HepG2 (cell line): ENCODE measurements around the gene PRSS33. TPM values are rescaled to one million over a fixed set of nuclear protein-coding genes. Genes with fewer than 3 reads are reported as not detected.
A peak's percentile ranks its signal among the peaks of the same experiment; 100 is the strongest.

Source experiments
- BRD4 ChIP-seq: sonication (generic); formaldehyde crosslinking; IDR thresholded peaks from 2 replicates; pipeline ENCODE4 v1.4.0; 2020; ENCODE audit warnings: missing genetic modification reagents
- BRF2 ChIP-seq: sonication (generic); formaldehyde crosslinking; IDR thresholded peaks from 2 replicates; pipeline ENCODE4 v1.8.1; 2022; ENCODE audit warnings: mild to moderate bottlenecking, missing genetic modification reagents
- GZF1 ChIP-seq: sonication (generic); formaldehyde crosslinking; IDR thresholded peaks from 2 replicates; pipeline ENCODE4 v1.5.1; 2020; ENCODE audit warnings: mild to moderate bottlenecking, missing genetic modification reagents
- HDAC6 ChIP-seq: fragments of 200-600 bp; sonication (generic); IDR thresholded peaks from 2 replicates; pipeline ENCODE4 v1.7.0; 2017; ENCODE audit warnings: mild to moderate bottlenecking, antibody characterized with exemption, low read length, low read depth
- JUNB ChIP-seq: sonication (generic); formaldehyde crosslinking; IDR thresholded peaks from 2 replicates; pipeline ENCODE4 v1.8.0; 2022; ENCODE audit warnings: missing genetic modification reagents, mild to moderate bottlenecking, borderline replicate concordance
- KAT8 ChIP-seq: IDR thresholded peaks from 2 replicates; pipeline ENCODE4 v1.6.1; 2016; ENCODE audit warnings: missing genetic modification reagents, missing compliant biosample characterization
- MATR3 ChIP-seq: sonication (generic); formaldehyde crosslinking; IDR thresholded peaks from 2 replicates; pipeline ENCODE4 v1.4.0; 2020; ENCODE audit warnings: missing genetic modification reagents
- MYPOP ChIP-seq: sonication (generic); formaldehyde crosslinking; IDR thresholded peaks from 2 replicates; pipeline ENCODE4 v1.8.1; 2023; ENCODE audit warnings: mild to moderate bottlenecking, moderate library complexity, missing genetic modification reagents
- NR2F6 ChIP-seq, 2 experiments: IDR thresholded peaks; 2 replicates each; pipeline ENCODE4 v1.6.1; 2016; ENCODE audit warnings: antibody characterized with exemption in 1 of 2, mild to moderate bottlenecking in 1 of 2
- PHF20 ChIP-seq: sonication (generic); formaldehyde crosslinking; IDR thresholded peaks from 2 replicates; pipeline ENCODE4 v1.5.0; 2020; ENCODE audit warnings: mild to moderate bottlenecking, missing genetic modification reagents
- SRSF1 ChIP-seq: fragments of 200-400 bp; formaldehyde crosslinking; optimal IDR thresholded peaks from 2 replicates; pipeline ENCODE3; 2017; ENCODE audit warnings: mild to moderate bottlenecking, low read depth, low read length, moderate library complexity
- YEATS2 ChIP-seq: sonication (generic); formaldehyde crosslinking; IDR thresholded peaks from 2 replicates; pipeline ENCODE4 v1.4.0; 2020; ENCODE audit warnings: missing genetic modification reagents, borderline replicate concordance
- ZFP36L1 ChIP-seq: sonication (generic); formaldehyde crosslinking; IDR thresholded peaks from 2 replicates; pipeline ENCODE4 v1.8.0; 2022; ENCODE audit warnings: mild to moderate bottlenecking, missing genetic modification reagents, moderate library complexity
- ZFP82 ChIP-seq: sonication (generic); formaldehyde crosslinking; IDR thresholded peaks from 2 replicates; pipeline ENCODE4 v1.5.1; 2020; ENCODE audit warnings: mild to moderate bottlenecking, missing genetic modification reagents, borderline replicate concordance
- ZHX1 ChIP-seq: sonication (generic); formaldehyde crosslinking; IDR thresholded peaks from 2 replicates; pipeline ENCODE4 v1.8.1; 2022; ENCODE audit warnings: low read depth, mild to moderate bottlenecking, missing genetic modification reagents
- ZNF207 ChIP-seq: fragments of 450-650 bp; IDR thresholded peaks from 2 replicates; pipeline ENCODE4 v1.6.1; 2016; ENCODE audit warnings: antibody characterized with exemption, borderline replicate concordance
- ZNF484 ChIP-seq: sonication (generic); formaldehyde crosslinking; IDR thresholded peaks from 2 replicates; pipeline ENCODE4 v1.5.1; 2020; ENCODE audit warnings: mild to moderate bottlenecking, low read depth, missing genetic modification reagents, borderline replicate concordance
- ZNF496 ChIP-seq: sonication (generic); formaldehyde crosslinking; IDR thresholded peaks from 2 replicates; pipeline ENCODE4 v1.8.1; 2023; ENCODE audit warnings: mild to moderate bottlenecking, moderate library complexity, missing genetic modification reagents; ENCODE audit not compliant: insufficient replicate concordance
- ZNF670 ChIP-seq: sonication (generic); formaldehyde crosslinking; IDR thresholded peaks from 2 replicates; pipeline ENCODE4 v1.8.0; 2022; ENCODE audit warnings: mild to moderate bottlenecking, missing genetic modification reagents, borderline replicate concordance
- ZNF747 ChIP-seq: sonication (generic); formaldehyde crosslinking; IDR thresholded peaks from 2 replicates; pipeline ENCODE4 v1.8.1; 2023; ENCODE audit warnings: missing genetic modification reagents, mild to moderate bottlenecking, borderline replicate concordance
- ZNF816 ChIP-seq: sonication (generic); formaldehyde crosslinking; IDR thresholded peaks from 2 replicates; pipeline ENCODE4 v1.8.0; 2022; ENCODE audit warnings: missing genetic modification reagents, mild to moderate bottlenecking, borderline replicate concordance
- ZNF83 ChIP-seq: sonication (generic); formaldehyde crosslinking; IDR thresholded peaks from 2 replicates; pipeline ENCODE4 v1.4.0; 2020; ENCODE audit warnings: missing genetic modification reagents, mild to moderate bottlenecking, borderline replicate concordance
- polyA plus RNA-seq, 8 experiments: library from polyadenylated mRNA; depleted of rRNA in 3 of 8; stranded (reverse) in 7 of 8; unstranded in 1 of 8; fragments of >200 nt; fragmentation: Illumina TruSeq in 4 of 8; extraction: Trizol in 4 of 8; gene quantifications; 2 replicates each; pipeline versions ENCODE4 v1.2.1 to v1.2.3, GENCODE V29; 2011 to 2016; ENCODE audit warnings: low read depth in 4 of 8, missing spikeins in 1 of 8, mixed read lengths in 1 of 8; ENCODE audit not compliant: insufficient read depth in 1 of 8
- total RNA-seq, 5 experiments: library from RNA; depleted of rRNA; stranded (reverse); fragments of >200 nt; fragmentation: Illumina TruSeq; extraction: Trizol; gene quantifications; 2 replicates each; pipeline ENCODE4 v1.2.3, GENCODE V29; 2016; ENCODE audit warnings: low read depth in 1 of 5
- TF ChIP-seq, protein P1 (sequence below): sonication (generic); formaldehyde crosslinking; IDR thresholded peaks from 2 replicates; pipeline ENCODE4 v1.9.0; 2021; ENCODE audit warnings: missing genetic modification reagents, borderline replicate concordance

The PRSS33 gene
- total and polyA plus RNA-seq, 2 of the 13 experiments (the other 11 are each of a cell fraction or from before 2014, with no cell fraction given) = not detected

- no peak for TF ChIP-seq ZNF484 (CRISPR knock-in tag)
- TF ChIP-seq GZF1 = no peak
- TF ChIP-seq ZNF83 (CRISPR knock-in tag) = no peak
- TF ChIP-seq BRF2 (CRISPR knock-in tag) = no peak
- peak; percentile 25; the same call in 1 of the 2 replicates for TF ChIP-seq ZFP82 (CRISPR knock-in tag)
- 0 out of 2 replicates have a peak, but pooled peaks have one; percentile 73 for TF ChIP-seq ZNF670 (CRISPR knock-in tag)
- TF ChIP-seq SRSF1 = peak; percentile 82
- TF ChIP-seq JUNB (CRISPR knock-in tag) = no peak
- no peak for TF ChIP-seq ZNF207
- no peak; the same call in 1 of the 2 replicates for TF ChIP-seq ZNF747 (CRISPR knock-in tag)
- TF ChIP-seq YEATS2 (CRISPR knock-in tag) = peak; percentile 90; the same call in 1 of the 2 replicates
- peak; percentile 85; the same call in 1 of the 2 replicates for TF ChIP-seq ZNF816 (CRISPR knock-in tag)
- peak; percentile 93 for TF ChIP-seq KAT8
- no peak for TF ChIP-seq NR2F6 (IDR thresholded peaks at IDR 0.05)
- no peak for TF ChIP-seq NR2F6 (CRISPR knock-in tag; IDR thresholded peaks at IDR 0.05)
- peak; percentile 64; the same call in 1 of the 2 replicates for TF ChIP-seq BRD4 (CRISPR knock-in tag)
- TF ChIP-seq HDAC6 = no peak
- TF ChIP-seq MYPOP (CRISPR knock-in tag) = peak; percentile 81
- peak; percentile 42; the same call in 1 of the 2 replicates for TF ChIP-seq ZHX1
- no peak for TF ChIP-seq ZNF496 (CRISPR knock-in tag)
- peak; percentile 9; the same call in 1 of the 2 replicates for TF ChIP-seq ZFP36L1 (CRISPR knock-in tag)
- TF ChIP-seq, protein P1, sequence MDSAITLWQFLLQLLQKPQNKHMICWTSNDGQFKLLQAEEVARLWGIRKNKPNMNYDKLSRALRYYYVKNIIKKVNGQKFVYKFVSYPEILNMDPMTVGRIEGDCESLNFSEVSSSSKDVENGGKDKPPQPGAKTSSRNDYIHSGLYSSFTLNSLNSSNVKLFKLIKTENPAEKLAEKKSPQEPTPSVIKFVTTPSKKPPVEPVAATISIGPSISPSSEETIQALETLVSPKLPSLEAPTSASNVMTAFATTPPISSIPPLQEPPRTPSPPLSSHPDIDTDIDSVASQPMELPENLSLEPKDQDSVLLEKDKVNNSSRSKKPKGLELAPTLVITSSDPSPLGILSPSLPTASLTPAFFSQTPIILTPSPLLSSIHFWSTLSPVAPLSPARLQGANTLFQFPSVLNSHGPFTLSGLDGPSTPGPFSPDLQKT (CRISPR knock-in tag) = 0 out of 2 replicates have a peak, but pooled peaks have one; percentile 23
- TF ChIP-seq MATR3 (CRISPR knock-in tag) = no peak
- TF ChIP-seq PHF20 (CRISPR knock-in tag) = peak; percentile 84
Observed at GRCh38 chr16:2752035-2752849, 35.1 kb downstream of the PRSS33 start, which contains the start of gene SRRM2 (continued).
